Psoas muscle (tissue), 8 donors: ENCODE data around the gene GGPS1. TPM values are rescaled to one million over a fixed set of nuclear protein-coding genes. Genes with fewer than 3 reads are reported as not detected.
"Not testable (repeated sequence)": the region's sequence is repeated elsewhere in the genome, so short reads cannot be mapped to it uniquely, and the experiment has no call there.

Source experiments
- ATAC-seq, 4 donors: fragments of 200-7000 bp; cut with Tn5 transposase; one replicate each; pipeline ENCODE4 v1.9.1; 2020; ENCODE audit warnings: moderate library complexity in 3 of 4, mild to moderate bottlenecking in 2 of 4
- DNase-seq, 2 donors: peaks; one replicate each; pipeline ENCODE4 v3.0.0-alpha.2; 2020
- H3K27ac ChIP-seq: fragments of 200-600 bp; one replicate; pipeline ENCODE4 v1.8.0; 2022
- H3K27me3 ChIP-seq, 3 donors: fragments of 200-600 bp in 1 of 3; one replicate each; pipeline versions ENCODE4 v1.6.1 to v1.8.0; 2013 to 2022; ENCODE audit warnings: low read length in 2 of 3, mild to moderate bottlenecking in 2 of 3, moderate library complexity in 1 of 3; ENCODE audit not compliant: insufficient read depth in 3 of 3
- H3K36me3 ChIP-seq, 2 donors: fragments of 200-600 bp in 1 of 2; one replicate each; pipeline versions ENCODE4 v1.6.1 to v1.8.0; 2013 to 2022; ENCODE audit warnings: low read depth in 1 of 2, mild to moderate bottlenecking in 1 of 2, moderate library complexity in 1 of 2; ENCODE audit not compliant: insufficient read depth in 1 of 2
- H3K4me1 ChIP-seq: fragments of 200-600 bp; one replicate; pipeline ENCODE4 v1.8.0; 2022
- H3K4me3 ChIP-seq: fragments of 200-600 bp; one replicate; pipeline ENCODE4 v1.8.0; 2022; ENCODE audit warnings: mild to moderate bottlenecking
- H3K9me3 ChIP-seq: fragments of 200-600 bp; one replicate; pipeline ENCODE4 v1.8.0; 2022
- WGBS, 3 donors: extraction: QIAGEN DNeasy Blood & Tissue Kit; methylation state at CpG; one replicate each; pipeline versions ENCODE4 v1.1.6 to v1.1.7; 2013; 5-methylcytosine and 5-hydroxymethylcytosine counted together
- intact Hi-C, 2 donors: fragments of 100-400 bp; cut with DNase I; formaldehyde crosslinking; loops; one replicate each; pipeline versions ENCODE4 v1.11.0 to v1.14.2; 2022
- polyA plus RNA-seq, 3 donors: library from polyadenylated mRNA; stranded (reverse); fragments of 200-250 nt; gene quantifications; one replicate each; pipeline ENCODE4 v1.2.3, GENCODE V29; 2013
- total RNA-seq, 4 donors: library from RNA; stranded (reverse); fragmentation: NEBNext Ultra II Directional in 2 of 4; extraction: Animal tissue kit (Norgen Biotek cat#: 25700) in 2 of 4; gene quantifications; one replicate each; pipeline versions ENCODE4 v1.2.1 to v1.2.4, GENCODE V29; 2021 to 2023
- TF ChIP-seq, protein P1 (sequence below): fragments of 200-600 bp; IDR thresholded peaks from one replicate; pipeline ENCODE4 v1.8.0; 2022; ENCODE audit warnings: antibody characterized with exemption
- donor health status: healthy with polysubstance abuse.
- donor health status: DM: no; HTN: no; CAD: no; lungs with moderate emphysema.
- donor health status: Bipolar disorder and iron deficiency.
- donor health status: healthy.
- donor health status: DM: yes; HTN: yes; CAD: no.
- donor health status: DM: no; HTN: no; CAD: no.
- donor health status: DM: no; HTN: no; CAD: no.
- donor health status: DM: yes; HTN: yes; CAD: no.

The GGPS1 gene
- total and polyA plus RNA-seq, 7 donors: 17.9 to 49.5 (median 32.4) TPM

DNA sequence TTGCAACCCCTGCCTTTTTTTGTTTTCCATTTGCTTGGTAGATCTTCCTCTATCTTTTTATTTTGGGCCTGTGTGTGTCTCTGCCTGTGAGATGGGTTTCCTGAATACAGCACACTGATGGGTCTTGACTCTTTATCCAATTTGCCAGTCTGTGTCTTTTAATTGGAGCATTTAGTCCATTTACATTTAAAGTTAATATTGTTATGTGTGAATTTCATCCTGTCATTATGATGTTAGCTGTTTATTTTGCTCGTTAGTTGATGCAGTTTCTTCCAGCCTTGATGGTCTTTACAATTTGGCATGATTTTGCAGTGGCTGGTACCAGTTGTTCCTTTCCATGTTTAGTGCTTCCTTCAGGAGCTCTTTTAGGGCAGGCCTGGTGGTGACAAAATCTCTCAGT lies 57.3 kb downstream of the GGPS1 start:
- 63 to 100% (median 100%) methylated on average over 1 of the region's 1 CpG for WGBS, 3 donors

DNA sequence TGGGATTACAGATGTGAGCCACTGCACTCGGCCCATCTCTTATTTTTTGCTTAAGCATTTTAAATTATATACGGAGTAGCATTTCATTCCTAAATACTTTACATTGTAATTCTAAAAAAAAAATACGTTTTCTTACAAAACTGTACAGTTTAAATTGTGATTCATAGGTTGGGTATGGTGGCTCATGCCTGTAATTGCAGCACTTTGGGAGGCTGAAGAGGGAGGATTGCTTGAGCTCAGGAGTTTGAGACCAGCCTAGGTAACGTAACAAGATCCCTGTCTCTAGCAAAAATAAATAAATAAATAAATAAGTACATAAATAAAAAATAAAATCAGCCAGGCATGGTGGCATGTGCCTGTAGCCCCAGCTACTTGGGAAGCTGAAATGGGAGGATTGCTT lies 63.5 kb downstream of the GGPS1 start:
- ATAC-seq (no peak), DNase-seq (no peak)
- no peak overlapping the region for H3K4me3 ChIP-seq
- H3K36me3 ChIP-seq: no peaks in the 10 kb centered on the region
- H3K4me1 ChIP-seq: no peaks in the 10 kb centered on the region
- H3K27ac ChIP-seq: no peak overlapping the region
- intact Hi-C loops: no loop called here
- H3K9me3 ChIP-seq: peaks cover 6% of the 10 kb centered on the region
- TF ChIP-seq, protein P1, sequence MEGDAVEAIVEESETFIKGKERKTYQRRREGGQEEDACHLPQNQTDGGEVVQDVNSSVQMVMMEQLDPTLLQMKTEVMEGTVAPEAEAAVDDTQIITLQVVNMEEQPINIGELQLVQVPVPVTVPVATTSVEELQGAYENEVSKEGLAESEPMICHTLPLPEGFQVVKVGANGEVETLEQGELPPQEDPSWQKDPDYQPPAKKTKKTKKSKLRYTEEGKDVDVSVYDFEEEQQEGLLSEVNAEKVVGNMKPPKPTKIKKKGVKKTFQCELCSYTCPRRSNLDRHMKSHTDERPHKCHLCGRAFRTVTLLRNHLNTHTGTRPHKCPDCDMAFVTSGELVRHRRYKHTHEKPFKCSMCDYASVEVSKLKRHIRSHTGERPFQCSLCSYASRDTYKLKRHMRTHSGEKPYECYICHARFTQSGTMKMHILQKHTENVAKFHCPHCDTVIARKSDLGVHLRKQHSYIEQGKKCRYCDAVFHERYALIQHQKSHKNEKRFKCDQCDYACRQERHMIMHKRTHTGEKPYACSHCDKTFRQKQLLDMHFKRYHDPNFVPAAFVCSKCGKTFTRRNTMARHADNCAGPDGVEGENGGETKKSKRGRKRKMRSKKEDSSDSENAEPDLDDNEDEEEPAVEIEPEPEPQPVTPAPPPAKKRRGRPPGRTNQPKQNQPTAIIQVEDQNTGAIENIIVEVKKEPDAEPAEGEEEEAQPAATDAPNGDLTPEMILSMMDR: no peak
- H3K27me3 ChIP-seq: no peaks in the 10 kb centered on the region
- 94 to 98% (median 97%) methylated on average over 4 of the region's 4 CpGs for WGBS, 3 donors

More for the DNA sequence above, 57.3 kb downstream of the GGPS1 start:
- H3K27me3 ChIP-seq, H3K4me1 ChIP-seq, DNase-seq, ATAC-seq, H3K4me3 ChIP-seq, intact Hi-C loops, H3K9me3 ChIP-seq, H3K36me3 ChIP-seq, H3K27ac ChIP-seq: not testable (repeated sequence)

Other genes with a start within 250 kb of the GGPS1 start
- gene TOMM20, start 199.7 kb upstream of the GGPS1 start, total RNA-seq: 10 to 100 TPM; 56.3 to 88.7 (median 66.9) TPM
- gene TOMM20, start 199.7 kb upstream of the GGPS1 start, polyA plus RNA-seq: 10 to 100 TPM; 44.7 to 90.9 (median 77.0) TPM
- gene RBM34, start 167.3 kb upstream of the GGPS1 start, total RNA-seq: 10 to 100 TPM; 36.8 to 76.3 (median 56.3) TPM
- gene RBM34, start 167.3 kb upstream of the GGPS1 start, polyA plus RNA-seq: 100 to 1,000 TPM in 2 of 3 donors, 10 to 100 TPM in 1; 80.3 to 144 (median 136) TPM
- gene ARID4B, start 391 bp upstream of the GGPS1 start, total RNA-seq: 10 to 100 TPM; 12.8 to 16.0 (median 14.6) TPM
- gene ARID4B, start 391 bp upstream of the GGPS1 start, polyA plus RNA-seq: 10 to 100 TPM in 1 of 3 donors, 1 to 10 TPM in 2; 2.9 to 13.7 (median 8.8) TPM
- gene TBCE, start 38.9 kb downstream of the GGPS1 start, total RNA-seq: 10 to 100 TPM; 20.6 to 26.8 (median 24.1) TPM
- gene TBCE, start 38.9 kb downstream of the GGPS1 start, polyA plus RNA-seq: 10 to 100 TPM; 32.7 to 41.5 (median 34.8) TPM
- 10 to 100 TPM; 27.0 to 46.9 (median 34.5) TPM for gene B3GALNT2, start 175.9 kb downstream of the GGPS1 start, total RNA-seq
- gene B3GALNT2, start 175.9 kb downstream of the GGPS1 start, polyA plus RNA-seq: 10 to 100 TPM in 1 of 3 donors, 1 to 10 TPM in 2; 7.1 to 25.7 (median 7.4) TPM